ENCODE results near the gene ZYG11B.
"Not testable (repeated sequence)": the region's sequence is repeated elsewhere in the genome, so short reads cannot be mapped to it uniquely, and the experiment has no call there.

The ZYG11B gene

GRCh38 chr1:52707927-52708655, 18.2 kb upstream of the ZYG11B start:
- no peak for DNase-seq

DNA sequence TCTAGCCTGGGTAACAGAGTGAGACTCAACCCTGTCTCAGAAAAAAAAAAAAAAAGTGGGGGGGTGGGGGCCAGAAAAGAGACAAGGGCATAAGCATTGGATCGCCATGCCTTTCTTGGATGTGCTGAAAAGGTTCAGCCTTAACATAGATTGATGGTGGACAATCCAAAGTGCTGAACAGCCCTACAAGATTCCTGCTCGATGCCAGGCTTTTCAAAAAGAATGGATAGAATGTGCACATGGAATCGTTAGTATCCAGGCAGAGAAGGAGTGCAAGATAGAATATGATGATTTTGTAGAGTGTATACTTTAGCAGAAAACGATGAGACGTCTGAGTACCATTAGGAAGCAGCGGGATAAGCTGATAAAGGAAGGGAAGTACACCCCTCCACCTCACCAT, 17.2 kb upstream of the ZYG11B start:
- DNase-seq = no peak

- no peak for DNase-seq
Measured at GRCh38 chr1:52713590-52713989, 12.7 kb upstream of the ZYG11B start.

GRCh38 chr1:52715296-52715695, 11.0 kb upstream of the ZYG11B start:
- not testable (repeated sequence) for DNase-seq

- no peak for DNase-seq
Measured at GRCh38 chr1:52723260-52723659, 3.0 kb upstream of the ZYG11B start.

GRCh38 chr1:52725903-52726264, 369 bp upstream of the ZYG11B start:
- no peak for DNase-seq

- DNase-seq = no peak
Measured at GRCh38 chr1:52727114-52727586, 897 bp downstream of the ZYG11B start.

DNA sequence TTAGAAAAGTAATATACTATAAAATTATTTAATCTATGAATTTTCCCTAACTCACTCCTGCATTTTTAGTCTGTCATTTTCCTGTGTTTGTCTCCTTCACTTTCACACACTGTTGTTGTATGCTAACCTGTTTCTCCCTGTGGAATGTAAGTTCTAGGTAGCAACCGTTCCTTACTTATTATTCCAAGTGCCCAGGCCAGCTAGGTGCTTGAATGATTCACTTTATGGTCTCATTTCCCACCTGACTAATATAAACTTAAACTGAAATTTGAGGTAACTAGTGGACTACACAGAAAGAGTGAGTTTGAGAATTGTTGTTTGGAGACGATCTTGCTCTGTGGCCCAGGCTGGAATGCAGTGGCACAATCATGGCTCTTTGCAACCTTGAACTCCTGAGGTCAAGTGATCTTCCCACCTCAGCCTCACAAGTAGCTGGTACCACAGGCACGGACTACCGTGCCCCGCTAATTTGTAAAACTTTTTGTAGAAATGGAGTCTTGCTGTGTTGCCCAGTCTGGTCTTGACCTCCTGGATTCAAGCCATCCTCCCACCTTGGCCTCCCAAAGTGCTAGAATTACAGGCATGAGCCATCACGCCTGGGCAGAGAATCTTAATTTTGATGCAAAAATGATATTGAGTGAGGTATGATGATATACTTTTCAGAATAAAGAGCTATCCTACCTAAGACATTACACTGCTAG, 1.9 kb downstream of the ZYG11B start:
- DNase-seq = no peak

- DNase-seq = no peak
Measured at GRCh38 chr1:52733368-52733767, 7.1 kb downstream of the ZYG11B start.

DNA sequence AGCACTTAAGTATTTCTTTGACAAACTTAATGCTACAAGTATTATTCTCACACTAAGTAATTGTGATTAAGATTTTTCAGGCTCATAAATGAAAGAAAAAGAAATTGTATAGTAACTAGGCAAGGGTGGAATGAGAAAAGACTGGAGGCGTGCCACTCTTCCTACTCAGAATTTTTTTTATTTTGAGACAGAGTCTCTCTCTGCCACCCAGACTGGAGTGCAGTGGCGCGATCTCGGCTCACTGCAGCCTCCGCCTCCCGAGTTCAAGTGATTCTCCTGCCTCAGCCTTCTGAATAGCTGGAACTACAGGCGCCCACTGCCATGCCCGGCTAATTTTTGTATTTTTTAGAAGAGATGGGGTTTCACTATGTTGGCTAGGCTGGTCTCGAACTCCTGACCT, 9.1 kb downstream of the ZYG11B start:
- DNase-seq = not testable (repeated sequence)

GRCh38 chr1:52738148-52738547, 11.9 kb downstream of the ZYG11B start:
- DNase-seq = no peak

DNA sequence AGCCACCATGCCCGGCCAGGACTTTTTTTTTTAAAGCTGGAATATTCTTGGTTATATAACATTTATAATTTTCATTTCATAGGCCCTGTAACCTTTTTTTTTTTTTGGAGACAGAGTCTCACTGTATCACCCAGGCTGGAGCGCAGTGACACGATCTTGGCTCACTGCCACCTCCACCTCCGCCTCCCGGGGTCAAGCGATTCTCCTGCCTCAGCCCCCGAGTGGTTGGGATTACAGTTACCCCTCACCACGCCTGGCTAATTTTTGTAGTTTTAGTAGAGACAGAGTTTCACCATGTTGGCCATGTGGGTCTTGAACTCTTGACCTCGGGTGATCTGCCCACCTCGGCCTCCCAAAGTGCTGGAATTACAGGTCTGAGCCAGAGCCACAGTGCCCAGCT, 12.6 kb downstream of the ZYG11B start:
- no peak for DNase-seq

GRCh38 chr1:52739699-52740467, 13.6 kb downstream of the ZYG11B start:
- DNase-seq = no peak

- DNase-seq = no peak
Measured at GRCh38 chr1:52741259-52741658, 15.0 kb downstream of the ZYG11B start.

- no peak for DNase-seq
Measured at GRCh38 chr1:52746189-52746588, 19.9 kb downstream of the ZYG11B start.

DNA sequence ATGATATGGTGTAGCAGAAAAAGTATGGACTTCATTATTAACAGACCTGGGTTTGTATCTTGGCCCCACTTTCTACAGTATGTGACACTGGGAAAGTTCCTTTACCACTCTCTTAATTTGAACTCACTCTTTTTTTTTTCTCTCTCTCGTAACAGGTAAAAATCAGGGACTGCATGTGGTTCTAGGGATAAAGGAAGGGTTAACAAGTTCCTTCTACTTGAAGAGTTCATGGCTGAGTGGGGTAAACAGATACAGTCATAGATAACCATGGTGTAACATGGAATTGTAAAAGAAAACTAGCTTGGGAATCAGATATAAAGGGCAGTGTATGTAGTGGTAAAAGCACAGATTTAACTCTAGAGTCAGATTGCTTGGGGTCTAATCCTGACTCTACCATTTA, 21.2 kb downstream of the ZYG11B start:
- no peak for DNase-seq

- no peak for DNase-seq
Measured at GRCh38 chr1:52748119-52748518, 21.9 kb downstream of the ZYG11B start.

- not testable (repeated sequence) for DNase-seq
Measured at GRCh38 chr1:52749496-52749895, 23.2 kb downstream of the ZYG11B start.

DNA sequence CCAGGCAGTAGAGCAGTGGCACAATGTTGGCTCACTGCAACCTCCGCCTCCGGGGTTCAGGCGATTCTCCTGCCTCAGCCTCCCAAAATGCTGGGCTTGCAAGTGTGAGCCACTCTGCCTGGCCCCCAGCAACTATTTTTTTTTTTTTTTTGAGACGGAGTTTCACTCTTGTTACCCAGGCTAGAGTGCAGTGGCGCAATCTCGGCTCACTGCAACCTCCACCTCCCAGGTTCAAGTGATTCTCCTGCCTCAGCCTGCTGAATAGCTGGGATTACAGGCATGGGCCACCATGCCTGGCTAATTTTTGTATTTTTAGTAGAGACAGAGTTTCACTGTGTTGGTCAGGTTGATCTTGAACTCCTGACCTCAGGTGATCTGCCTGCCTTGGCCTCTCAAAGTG, 23.9 kb downstream of the ZYG11B start:
- not testable (repeated sequence) for DNase-seq

GRCh38 chr1:52751589-52752483, 25.6 kb downstream of the ZYG11B start:
- DNase-seq = no peak

- DNase-seq = no peak
Measured at GRCh38 chr1:52752484-52752826, 26.2 kb downstream of the ZYG11B start.

- DNase-seq = no peak
Measured at GRCh38 chr1:52753169-52753568, 26.9 kb downstream of the ZYG11B start.

DNA sequence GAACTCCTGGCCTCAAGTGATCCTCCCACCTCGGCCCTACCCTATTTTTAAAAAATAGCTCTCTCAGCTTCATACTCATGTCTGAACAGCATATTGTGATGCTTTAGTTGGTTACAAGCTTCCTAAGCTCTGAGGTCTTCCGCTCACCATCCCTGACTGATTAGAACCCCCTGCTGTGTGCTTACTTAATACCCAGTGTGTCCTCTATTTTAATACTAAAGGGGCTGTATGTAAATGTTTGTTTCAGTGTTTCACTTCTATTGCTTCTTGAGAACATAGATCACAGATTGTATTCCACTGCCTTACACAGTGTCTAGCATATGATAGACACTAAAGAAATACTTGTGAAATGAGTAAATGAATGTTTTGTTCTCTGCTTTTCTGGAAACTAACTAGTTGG, 29.8 kb downstream of the ZYG11B start:
- no peak for DNase-seq

All from effector CD4-positive, alpha-beta T cell (primary cell).